ENCODE data around the gene SLC6A16.

The SLC6A16 gene

GRCh38 chr19:49338023-49338677 lies 13.2 kb upstream of the SLC6A16 start:
- TF ChIP-seq CTCF (IDR thresholded peaks at IDR 0.05) (no peak), ZFX (IDR thresholded peaks at IDR 0.05; ENCODE audit: borderline replicate concordance) (no peak)
- peak overlapping the region; percentile 91 for H3K27ac ChIP-seq

GRCh38 chr19:49337267-49338022 lies 12.5 kb upstream of the SLC6A16 start:
- no peak for TF ChIP-seq ZFX (IDR thresholded peaks at IDR 0.05; ENCODE audit: borderline replicate concordance)
- TF ChIP-seq CTCF (IDR thresholded peaks at IDR 0.05), result no peak
- no peak overlapping the region for H3K27ac ChIP-seq

GRCh38 chr19:49336482-49337266 lies 11.7 kb upstream of the SLC6A16 start:
- TF ChIP-seq CTCF (IDR thresholded peaks at IDR 0.05) (no peak), ZFX (IDR thresholded peaks at IDR 0.05; ENCODE audit: borderline replicate concordance) (no peak)
- H3K27ac ChIP-seq, result no peak overlapping the region

DNA sequence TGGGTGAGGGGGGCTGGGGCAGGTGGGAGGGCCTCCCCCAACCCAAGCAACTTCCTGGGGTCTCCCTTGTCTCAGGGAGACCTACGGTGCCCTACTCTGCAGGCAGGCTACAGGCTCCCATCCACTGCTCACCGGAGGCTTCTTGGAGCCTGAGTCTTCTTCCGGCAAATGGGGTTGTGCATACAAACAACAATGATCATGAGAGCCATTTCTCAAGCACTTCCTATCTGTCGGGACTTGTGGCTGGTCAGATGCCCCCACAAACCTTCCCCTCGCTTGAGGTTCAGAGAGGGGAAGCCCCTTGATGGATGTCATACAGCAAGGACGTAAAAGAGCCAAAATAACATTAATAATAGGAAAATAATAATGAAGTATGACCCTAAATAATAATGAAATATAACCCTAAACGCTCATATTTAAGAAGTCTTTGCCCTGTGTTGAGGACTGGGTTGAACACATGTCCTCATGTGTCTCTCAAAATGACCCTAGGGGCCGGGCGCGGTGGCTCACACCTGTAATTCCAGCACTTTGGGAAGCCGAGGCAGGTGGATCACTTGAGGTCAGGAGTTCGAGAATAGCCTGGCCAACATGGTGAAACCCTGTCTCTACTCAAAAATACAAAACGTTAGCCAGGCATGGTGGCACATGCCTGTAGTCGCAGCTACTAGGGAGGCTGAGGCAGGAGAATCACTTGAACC lies 10.9 kb upstream of the SLC6A16 start:
- no peak overlapping the region for H3K27ac ChIP-seq
- no peak for TF ChIP-seq CTCF (IDR thresholded peaks at IDR 0.05)

DNA sequence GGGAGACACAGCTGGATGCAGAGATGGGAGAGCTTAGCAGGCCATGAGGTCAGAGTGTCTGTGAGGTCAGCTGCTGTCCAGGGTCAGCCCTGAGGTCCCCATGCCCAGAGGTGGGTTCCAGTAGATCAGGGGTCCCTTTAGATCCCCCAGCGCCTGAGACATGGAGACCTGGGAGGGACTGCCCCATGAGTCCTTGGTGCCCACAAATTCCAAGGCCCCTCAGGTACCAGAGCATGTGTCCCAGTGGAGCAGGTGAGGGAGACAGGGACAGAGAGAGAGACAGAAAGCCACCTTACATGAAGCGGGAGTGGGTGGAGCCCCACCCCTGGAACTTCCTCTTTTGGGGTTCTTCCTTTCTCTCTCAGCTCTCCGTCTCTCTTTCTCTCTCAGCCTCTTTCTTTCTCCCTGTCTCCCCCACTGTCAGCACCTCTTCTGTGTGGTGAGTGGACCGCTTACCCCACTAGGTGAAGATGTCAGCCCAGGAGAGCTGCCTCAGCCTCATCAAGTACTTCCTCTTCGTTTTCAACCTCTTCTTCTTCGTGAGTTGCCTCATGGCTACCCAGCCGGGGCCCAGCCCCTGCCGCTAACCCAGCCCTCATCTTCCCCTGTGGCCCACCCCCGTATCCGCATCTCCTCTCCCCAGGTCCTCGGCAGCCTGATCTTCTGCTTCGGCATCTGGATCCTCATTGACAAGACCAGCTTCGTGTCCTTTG lies 10.2 kb upstream of the SLC6A16 start, which contains the start of gene CD37:
TSS of gene CD37 (plus strand) at position 336 of the 713 bp plus-strand sequence. CDS start at position 471, 135 bp downstream.
- no peak within 1 kb of the TSS for H3K27ac ChIP-seq
- TF ChIP-seq ZFX (IDR thresholded peaks at IDR 0.05; ENCODE audit: borderline replicate concordance), result no peak
- no peak for TF ChIP-seq CTCF (IDR thresholded peaks at IDR 0.05)

GRCh38 chr19:49333811-49334288 lies 8.9 kb upstream of the SLC6A16 start:
- H3K27ac ChIP-seq, result no peak overlapping the region
- no peak for TF ChIP-seq CTCF (IDR thresholded peaks at IDR 0.05)
- no peak for TF ChIP-seq ZFX (IDR thresholded peaks at IDR 0.05; ENCODE audit: borderline replicate concordance)
